Adipose tissue (tissue), 3 donors: ENCODE results near the gene DENND1A. TPM values are rescaled to one million over a fixed set of nuclear protein-coding genes. Genes with fewer than 3 reads are reported as not detected.

Experiments
- H3K27ac ChIP-seq: one replicate; pipeline ENCODE4 v1.5.1; 2013; ENCODE audit warnings: low read depth, low read length
- WGBS, 3 donors: extraction: QIAGEN DNeasy Blood & Tissue Kit; methylation state at CpG; one replicate each; pipeline ENCODE4 v1.1.7; 2013; 5-methylcytosine and 5-hydroxymethylcytosine counted together
- polyA plus RNA-seq, 3 donors: library from polyadenylated mRNA; stranded (reverse); fragments of 200-250 nt; gene quantifications; one replicate each; pipeline ENCODE4 v1.2.3, GENCODE V29; 2013
- donor health status: healthy with polysubstance abuse.
- donor health status: Bipolar disorder and iron deficiency.
- donor health status: healthy.

DENND1A gene
- polyA plus RNA-seq, 3 donors = 3.3 to 12.9 (median 9.4) TPM

GRCh38 chr9:123631862-123632261, 298.1 kb downstream of the DENND1A start:
- 74 to 92% (median 80%) methylated on average over 3 of the region's 3 CpGs for WGBS, 3 donors
- no peak overlapping the region for H3K27ac ChIP-seq

GRCh38 chr9:123630233-123630632, 299.7 kb downstream of the DENND1A start:
- H3K27ac ChIP-seq = no peak overlapping the region
- WGBS, 3 donors = 99% methylated on average over 9 of the region's 9 CpGs

- 95 to 99% (median 97%) methylated on average over 3 of the region's 3 CpGs for WGBS, 3 donors
Observed at GRCh38 chr9:123629531-123629930, 300.4 kb downstream of the DENND1A start.

DNA sequence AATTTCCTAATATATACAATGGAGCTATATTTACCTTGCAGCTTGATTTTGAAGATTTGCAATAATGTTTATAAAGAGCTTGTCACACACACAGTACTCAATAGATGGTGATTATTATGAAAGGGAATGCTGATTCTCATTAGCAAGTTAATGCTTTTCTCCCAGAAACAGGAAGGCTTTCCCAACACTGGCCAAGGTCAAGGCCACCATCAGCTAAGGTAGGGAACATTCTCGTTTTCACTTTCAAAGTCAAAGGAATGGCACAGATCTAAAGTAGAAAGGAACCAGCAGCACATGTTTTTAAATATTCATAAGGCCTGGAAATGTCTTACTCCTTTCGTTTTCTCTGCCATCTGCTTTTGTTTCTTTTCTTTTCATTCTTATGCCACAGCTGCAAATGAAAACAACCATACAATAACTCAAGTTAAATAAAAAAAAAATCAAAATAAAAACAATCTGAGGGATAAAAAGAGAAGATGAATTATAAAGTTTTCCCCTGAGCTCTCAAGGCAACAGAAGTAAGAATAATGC, 307.1 kb downstream of the DENND1A start:
- no peak overlapping the region for H3K27ac ChIP-seq
- WGBS, 3 donors = 69 to 75% (median 70%) methylated on average over 2 of the region's 2 CpGs

More at GRCh38 chr9:123629531-123629930, 300.4 kb downstream of the DENND1A start:
- no peak overlapping the region for H3K27ac ChIP-seq

DNA sequence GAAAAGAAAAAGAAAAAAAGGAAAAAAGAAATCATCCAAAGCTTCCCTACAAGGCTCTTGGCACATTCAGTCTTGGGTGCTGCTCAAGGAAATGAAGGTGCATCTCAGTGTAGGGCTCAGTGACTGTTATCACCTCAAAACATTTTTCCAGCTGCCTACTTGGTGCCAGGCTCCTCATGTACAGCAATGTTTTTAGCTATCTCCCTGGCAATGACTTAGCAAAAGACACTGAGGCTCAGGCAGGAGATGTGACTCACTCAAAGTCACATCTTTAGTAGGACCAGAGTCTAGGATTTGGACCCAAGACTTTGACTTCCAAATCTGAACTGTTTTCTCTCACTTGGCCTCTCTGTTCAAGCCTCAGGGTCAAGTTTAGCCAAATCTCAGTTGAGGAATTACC, 309.7 kb downstream of the DENND1A start:
- H3K27ac ChIP-seq = no peak overlapping the region

DNA sequence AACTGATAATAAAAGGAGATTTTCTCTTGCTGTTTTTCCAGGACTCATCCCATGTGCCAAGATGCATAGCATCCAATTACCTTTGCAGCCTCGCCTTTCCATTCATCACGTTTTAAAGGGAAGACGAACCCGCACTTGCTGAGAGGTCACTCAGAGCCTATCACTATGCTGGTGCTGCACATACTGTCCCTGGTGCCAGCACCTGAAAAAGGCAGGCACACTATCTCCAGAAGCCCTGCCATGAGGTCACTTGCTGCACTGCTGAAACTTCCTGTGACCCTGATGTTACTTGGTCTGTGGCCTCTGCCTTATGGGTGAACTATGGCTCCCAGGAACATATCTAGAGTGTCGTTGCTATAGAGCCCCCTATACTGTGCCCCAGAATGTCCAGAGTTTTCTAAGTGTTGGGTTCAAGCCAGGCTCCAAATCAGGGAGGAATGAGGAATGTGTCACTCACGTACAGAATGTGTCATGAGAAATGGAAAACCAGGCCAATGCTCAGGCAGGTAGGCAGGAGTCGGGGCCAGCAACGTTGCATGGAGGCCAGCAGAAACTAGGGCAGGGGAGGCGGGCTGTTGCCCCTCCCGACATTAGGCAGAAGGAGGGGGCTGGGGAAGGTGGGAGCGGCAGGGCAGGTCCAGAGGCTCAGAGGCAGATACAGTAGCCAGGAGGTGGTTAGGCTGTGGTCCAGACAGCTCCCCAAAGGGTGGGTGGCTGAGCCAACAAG, 311.8 kb downstream of the DENND1A start:
- 88 to 89% (median 88%) methylated on average over 11 of the region's 11 CpGs for WGBS, 3 donors
- no peak overlapping the region for H3K27ac ChIP-seq

- 96 to 99% (median 96%) methylated on average over 9 of the region's 9 CpGs for WGBS, 3 donors
Observed at GRCh38 chr9:123617286-123617685, 312.6 kb downstream of the DENND1A start.

DNA sequence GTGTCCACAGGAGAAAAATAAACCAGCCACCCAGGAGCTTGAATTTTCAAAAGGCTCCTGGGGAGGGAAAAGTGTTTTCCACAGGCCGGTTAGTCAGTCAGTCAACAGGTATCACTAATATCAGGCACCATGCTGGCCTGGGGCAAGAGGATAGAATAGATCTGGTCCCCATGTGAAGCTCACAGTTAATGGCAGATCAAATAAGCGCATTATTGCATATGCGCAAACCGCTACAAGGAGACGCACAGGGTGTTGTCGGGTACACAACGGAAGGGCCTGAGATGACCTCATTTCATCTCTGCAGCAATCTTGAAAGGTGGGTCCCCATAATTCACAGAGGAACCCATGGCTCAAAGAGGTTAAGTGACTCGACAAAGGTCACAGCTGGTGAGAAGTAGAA, 313.2 kb downstream of the DENND1A start:
- no peak overlapping the region for H3K27ac ChIP-seq
- 97 to 98% (median 97%) methylated on average over 8 of the region's 8 CpGs for WGBS, 3 donors

More at GRCh38 chr9:123617286-123617685, 312.6 kb downstream of the DENND1A start:
- no peak overlapping the region for H3K27ac ChIP-seq

- no peak overlapping the region for H3K27ac ChIP-seq
- 91 to 97% (median 93%) methylated on average over 1 of the region's 1 CpG for WGBS, 3 donors
Observed at GRCh38 chr9:123615381-123615780, 314.5 kb downstream of the DENND1A start.

GRCh38 chr9:123614306-123615263, 315.3 kb downstream of the DENND1A start:
- 92 to 95% (median 92%) methylated on average over 11 of the region's 11 CpGs for WGBS, 3 donors
- H3K27ac ChIP-seq = no peak overlapping the region

GRCh38 chr9:123611226-123611625, 318.7 kb downstream of the DENND1A start:
- no peak overlapping the region for H3K27ac ChIP-seq
- 31 to 76% (median 49%) methylated on average over 1 of the region's 1 CpG for WGBS, 3 donors

GRCh38 chr9:123609844-123610243, 320.1 kb downstream of the DENND1A start:
- WGBS, 3 donors = 91 to 95% (median 94%) methylated on average over 6 of the region's 6 CpGs
- H3K27ac ChIP-seq = no peak overlapping the region

DNA sequence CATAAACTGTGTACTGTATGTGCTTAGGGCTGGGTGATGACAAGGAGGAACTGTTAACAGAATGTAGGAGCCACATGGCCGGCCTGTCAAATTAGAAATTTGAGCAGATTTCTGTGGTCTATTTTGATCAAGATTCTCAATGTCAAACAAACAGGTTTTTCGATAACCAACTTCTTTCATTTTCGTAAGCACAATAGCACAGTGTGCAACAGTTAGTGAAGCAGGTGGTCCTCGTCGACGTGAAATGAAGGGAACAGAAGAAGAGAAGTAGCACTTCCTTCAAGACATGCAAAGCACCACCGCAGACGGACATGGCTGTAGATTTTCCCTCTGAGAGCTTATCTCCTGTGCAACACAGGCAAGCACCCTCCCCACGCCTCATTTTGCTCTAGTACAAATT, 321.8 kb downstream of the DENND1A start:
- 89 to 95% (median 92%) methylated on average over 9 of the region's 9 CpGs for WGBS, 3 donors
- no peak overlapping the region for H3K27ac ChIP-seq

DNA sequence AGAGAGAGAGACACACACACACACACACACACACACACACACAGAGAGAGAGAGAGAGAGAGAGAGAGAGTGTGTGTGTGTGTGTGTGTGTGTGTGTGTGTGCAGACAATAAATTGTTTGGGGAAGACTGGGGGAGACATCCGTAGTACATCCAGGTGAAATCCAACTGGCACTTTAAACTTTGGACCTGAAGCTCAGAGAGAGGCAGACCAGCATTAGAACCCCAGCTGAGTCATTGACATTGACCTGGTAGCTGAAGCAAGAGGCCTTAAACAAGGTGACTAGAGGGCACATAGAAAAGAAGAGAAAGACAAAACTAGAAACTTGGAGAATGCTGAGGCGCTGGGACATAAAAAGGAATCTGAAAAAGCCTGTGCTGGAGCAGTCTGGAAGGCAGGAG, 322.4 kb downstream of the DENND1A start:
- WGBS, 3 donors = 95 to 100% (median 99%) methylated on average over 2 of the region's 2 CpGs
- no peak overlapping the region for H3K27ac ChIP-seq

GRCh38 chr9:123606141-123606540, 323.8 kb downstream of the DENND1A start:
- no peak overlapping the region for H3K27ac ChIP-seq
- WGBS, 3 donors = 95 to 97% (median 96%) methylated on average over 5 of the region's 5 CpGs

GRCh38 chr9:123605286-123605685, 324.6 kb downstream of the DENND1A start:
- H3K27ac ChIP-seq = no peak overlapping the region
- 72 to 95% (median 82%) methylated on average over 5 of the region's 5 CpGs for WGBS, 3 donors

GRCh38 chr9:123604861-123605260, 325.1 kb downstream of the DENND1A start:
- no peak overlapping the region for H3K27ac ChIP-seq
- 60 to 82% (median 74%) methylated on average over 3 of the region's 3 CpGs for WGBS, 3 donors

DNA sequence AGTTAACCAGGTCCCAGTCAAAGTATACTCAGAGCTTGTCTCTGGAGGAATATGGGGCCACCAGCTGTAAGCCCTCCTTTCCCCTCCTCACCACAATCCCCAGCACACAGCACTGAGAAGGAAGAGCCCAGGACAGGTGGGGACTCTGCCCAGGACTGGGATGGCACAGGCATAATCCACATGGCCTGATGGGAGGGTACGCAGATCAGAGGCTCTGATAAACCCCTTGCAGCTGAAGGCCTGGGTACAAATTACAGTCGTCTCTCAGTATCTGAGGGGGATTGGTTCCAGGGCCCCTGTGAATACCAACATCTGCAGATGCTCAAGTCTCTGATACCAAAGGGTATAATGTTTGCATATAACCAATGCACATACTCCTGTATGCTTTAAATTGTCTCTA, 328.1 kb downstream of the DENND1A start:
- H3K27ac ChIP-seq = no peak overlapping the region
- 33 to 100% (median 96%) methylated on average over 2 of the region's 2 CpGs for WGBS, 3 donors

DNA sequence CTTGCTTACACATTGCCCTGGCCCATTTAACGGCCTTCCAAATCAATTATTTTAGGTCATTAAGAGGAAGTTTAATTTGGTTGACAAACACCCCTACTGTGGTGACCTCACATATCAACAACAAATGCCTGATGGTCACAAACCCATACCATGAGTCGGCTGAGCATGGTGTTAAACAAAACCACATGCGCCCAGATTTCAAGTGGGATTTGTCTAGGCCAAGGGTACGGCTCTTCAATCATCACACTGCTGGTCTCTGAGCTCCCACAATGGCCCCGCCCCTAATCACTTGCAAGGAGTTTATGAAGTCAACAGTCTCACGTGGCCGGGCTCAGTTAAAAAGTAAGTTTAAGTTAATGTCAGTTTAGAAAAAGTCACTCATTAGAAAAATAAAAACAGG, 330.1 kb downstream of the DENND1A start:
- 95 to 98% (median 96%) methylated on average over 7 of the region's 7 CpGs for WGBS, 3 donors
- no peak overlapping the region for H3K27ac ChIP-seq
